RKO (cell line): ENCODE results near the gene LAMC1.
"Not testable (repeated sequence)": the region's sequence is repeated elsewhere in the genome, so short reads cannot be mapped to it uniquely, and the experiment has no call there.

ENCODE experiments used
- DNase-seq: peaks from one replicate; pipeline ENCODE4 v3.0.0-alpha.2; 2016; ENCODE audit warnings: low spot score

The LAMC1 gene

DNA sequence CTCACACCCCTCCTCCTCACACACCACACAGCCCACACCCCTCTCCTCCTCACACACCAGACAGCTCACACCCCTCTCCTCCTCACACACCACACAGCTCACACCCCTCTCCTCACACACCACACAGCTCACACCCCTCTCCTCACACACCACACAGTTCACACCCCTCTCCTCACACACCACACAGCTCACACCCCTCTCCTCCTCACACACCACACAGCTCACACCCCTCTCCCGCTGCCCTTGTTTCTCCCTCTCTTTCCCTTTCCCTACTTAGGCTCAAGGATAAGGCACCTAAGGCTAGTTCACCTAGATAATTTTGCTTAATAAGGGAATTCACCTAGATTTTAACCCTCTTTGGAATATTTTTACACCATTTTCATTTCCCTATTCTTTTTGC, 126.8 kb downstream of the LAMC1 start:
- not testable (repeated sequence) for DNase-seq

DNA sequence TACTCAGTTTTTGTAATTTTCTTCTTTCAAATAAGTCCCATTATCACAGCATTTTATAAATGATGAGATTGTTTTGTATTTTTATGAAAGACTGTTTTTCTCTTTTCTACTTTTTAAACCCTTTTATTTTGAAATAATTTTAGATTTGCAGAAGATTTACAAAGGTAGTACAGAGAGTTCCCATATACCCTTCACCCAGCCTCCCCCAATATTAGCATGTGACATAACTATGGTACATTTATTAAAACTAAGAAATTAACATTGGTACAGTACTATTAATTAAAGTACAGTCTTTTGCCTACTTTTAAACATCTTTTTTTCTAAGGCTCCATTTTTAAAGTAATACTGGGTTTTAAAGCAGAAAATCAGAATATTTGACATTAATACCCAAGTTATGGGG, 127.2 kb downstream of the LAMC1 start:
- no peak for DNase-seq

DNA sequence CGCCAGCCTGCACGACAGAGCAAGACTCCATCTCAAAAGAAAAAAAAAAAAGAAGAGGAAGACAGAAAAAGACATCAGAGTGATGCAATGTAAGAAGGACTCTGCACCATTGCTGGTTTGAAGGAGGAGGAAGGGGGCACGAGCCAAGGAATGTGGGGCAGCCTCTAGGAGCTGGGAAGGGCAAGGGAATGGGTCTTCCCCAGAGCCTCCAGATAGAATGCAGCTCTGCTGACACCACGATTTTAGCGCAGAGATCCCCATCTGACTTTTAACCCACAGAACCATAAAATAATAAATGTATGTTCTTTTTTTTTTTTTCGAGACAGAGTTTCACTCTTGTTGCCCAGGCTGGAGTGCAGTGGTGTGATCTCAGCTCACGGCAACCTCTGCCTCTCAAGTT, 129.0 kb downstream of the LAMC1 start:
- DNase-seq, result no peak

DNA sequence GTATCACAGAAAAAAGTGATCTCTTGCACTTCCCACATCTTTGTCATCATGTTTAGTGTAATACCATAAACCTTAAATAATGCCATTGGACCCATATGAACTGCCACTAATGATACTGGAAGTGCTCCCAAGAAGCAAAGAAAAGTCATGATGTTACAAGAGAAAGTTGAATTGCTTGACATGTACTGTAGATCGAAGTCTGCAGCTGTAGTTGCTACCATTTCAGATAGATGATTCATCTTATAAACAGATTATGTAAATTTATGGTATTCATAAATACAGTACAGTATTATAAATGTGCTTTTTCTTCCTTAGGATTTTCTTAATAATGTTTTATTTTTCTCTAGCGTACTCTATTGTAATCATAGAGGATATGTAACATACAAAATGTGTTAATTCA, 132.7 kb downstream of the LAMC1 start:
- no peak for DNase-seq

DNA sequence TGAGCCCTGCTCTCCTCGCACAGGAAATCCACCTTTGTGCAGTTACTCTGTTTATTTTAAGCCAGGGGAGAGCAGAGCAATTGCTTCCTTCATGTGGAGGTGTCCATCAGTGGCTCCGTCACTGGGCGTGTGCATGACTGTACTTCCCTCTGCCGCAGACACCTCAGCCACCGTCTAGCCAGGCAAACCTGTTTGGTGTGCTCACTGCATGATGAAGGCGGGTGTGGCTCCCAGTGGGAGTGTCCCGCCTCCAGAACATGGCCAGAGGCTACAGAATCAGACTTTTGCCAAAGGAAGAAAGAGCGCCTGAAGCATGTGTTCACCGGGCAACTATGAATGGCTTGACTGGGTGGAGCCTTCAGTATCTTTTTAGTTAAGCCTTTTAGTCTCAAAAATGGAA, 136.7 kb downstream of the LAMC1 start:
- DNase-seq, result no peak

DNA sequence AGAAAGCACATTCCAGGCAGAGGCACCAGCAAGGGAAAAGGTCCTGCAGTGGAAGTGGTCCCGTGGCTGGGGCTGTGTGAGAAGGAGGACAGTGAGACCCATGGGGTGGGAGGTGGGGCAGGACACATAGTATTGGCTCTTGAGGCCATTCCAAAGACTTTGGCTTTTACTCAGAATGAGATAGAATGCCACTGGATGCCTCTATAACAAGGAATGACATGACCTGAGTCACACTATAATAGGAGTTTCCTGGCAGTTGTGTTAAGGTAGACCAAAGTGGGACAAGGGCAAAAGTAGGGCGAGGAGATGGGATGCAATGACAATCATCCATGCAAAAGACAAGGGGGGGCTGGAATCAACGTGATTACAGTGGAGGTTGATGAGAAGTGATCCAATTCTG, 138.2 kb downstream of the LAMC1 start:
- no peak for DNase-seq

DNA sequence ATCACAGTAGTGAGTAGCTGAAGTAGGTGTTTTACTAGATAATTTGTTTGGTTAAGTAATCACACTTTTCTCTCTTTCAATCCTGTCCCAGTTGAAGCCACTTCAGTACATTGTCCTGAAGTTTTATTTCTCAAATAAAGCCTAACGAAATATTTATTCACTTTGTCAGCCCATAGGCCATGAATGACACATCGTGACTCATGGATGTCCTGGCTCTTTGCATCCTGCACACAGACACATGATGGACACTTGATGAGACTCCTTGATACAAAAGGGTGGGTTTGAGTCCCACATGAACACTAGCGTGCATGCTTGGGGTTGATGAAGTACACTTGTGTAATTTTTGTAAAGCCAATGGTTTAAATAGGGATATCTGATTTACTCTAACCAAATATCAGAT, 140.1 kb downstream of the LAMC1 start:
- DNase-seq, result peak; percentile 83

DNA sequence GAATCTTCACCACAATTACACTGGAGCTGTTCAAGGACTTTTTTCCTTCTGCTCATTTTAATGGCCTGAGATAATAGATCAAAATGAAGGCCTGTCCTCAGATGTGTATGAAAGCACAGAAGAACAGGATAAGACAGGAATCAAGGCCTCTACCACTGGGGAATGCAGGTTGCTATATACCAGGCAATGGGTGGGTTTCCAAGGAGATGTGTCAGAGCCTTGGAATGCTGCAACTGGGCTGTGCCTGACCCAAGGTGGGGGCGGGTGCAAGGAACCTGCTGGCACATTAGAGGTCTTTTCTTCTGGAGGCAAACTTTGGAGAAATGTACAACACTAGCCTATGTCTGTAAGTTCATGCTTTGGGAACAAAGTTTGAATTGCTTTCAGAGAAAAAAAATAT, 141.1 kb downstream of the LAMC1 start:
- DNase-seq, result no peak

DNA sequence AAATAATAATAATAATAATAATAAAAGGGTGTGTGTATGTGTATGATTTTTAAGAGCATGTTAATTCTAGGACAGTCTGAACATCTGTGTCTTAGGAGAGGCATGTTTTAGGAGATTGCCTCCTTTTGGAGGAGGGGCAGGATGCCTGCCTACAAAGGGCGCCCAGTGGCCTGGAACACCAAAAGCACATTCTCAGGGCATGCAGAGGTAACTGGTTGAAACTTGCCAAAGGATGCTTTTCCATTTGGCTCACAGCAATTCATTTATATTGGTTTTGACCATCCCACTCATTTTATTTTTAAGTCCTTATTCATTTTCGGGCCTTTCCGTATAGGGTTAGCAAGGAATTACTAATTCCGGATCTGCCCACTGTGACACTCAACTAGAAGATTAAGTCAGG, 141.7 kb downstream of the LAMC1 start:
- no peak for DNase-seq

DNA sequence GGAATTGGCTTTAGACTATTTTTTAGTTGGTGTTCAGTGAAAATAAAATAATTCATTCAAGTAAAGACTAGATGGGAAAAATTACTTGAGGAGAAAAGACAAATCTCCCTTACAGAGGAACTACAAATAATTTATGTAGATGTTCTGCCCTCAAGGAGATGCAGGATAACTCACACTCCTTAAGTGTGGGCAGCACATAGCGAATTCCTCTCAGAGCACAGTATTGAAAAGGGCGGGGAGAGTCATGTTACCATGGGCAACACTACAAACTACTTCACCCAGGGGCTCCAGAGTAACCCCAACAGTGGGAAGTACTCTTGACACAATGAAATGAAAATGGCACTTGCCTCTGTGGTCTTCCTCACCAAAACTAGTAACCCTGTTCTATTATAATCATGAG, 142.2 kb downstream of the LAMC1 start:
- DNase-seq, result no peak

DNA sequence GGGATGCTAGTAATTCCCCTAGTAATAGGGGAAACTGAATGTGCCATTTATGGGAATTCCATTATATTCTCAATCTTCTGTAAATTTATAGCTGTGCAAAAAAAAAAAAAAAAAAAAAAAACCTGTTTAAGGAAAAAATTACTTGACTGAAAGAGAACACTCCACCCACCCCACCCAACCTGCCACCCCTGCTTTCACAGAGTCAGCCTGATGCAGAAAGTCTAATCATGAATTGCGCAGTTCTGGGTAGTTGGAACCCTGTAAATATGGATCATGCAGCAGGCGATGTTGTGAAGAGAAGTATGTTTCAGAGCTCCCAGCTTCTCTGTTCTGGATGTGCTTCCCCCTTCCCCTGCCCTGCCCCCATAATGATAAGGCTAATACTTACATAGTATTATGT, 143.2 kb downstream of the LAMC1 start:
- no peak for DNase-seq

DNA sequence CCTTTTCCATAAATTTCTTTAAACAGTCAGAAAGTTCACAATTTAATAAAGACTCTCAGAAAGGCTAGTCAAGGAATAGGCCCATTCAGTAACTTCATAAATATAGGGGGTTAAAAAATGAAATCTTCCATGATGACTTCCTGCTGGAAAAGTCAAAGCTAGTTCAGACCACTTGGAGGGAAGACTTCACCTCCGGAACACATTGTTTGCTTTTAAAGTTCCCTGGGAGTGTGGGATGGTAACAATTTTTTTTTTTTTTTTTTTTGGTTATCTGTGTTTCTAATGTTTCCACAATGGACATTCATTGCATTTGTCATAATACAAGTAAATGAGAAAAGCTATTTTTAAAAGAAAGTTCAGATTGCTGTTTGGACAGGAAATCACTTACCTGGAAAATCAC, 144.5 kb downstream of the LAMC1 start:
- no peak for DNase-seq

DNA sequence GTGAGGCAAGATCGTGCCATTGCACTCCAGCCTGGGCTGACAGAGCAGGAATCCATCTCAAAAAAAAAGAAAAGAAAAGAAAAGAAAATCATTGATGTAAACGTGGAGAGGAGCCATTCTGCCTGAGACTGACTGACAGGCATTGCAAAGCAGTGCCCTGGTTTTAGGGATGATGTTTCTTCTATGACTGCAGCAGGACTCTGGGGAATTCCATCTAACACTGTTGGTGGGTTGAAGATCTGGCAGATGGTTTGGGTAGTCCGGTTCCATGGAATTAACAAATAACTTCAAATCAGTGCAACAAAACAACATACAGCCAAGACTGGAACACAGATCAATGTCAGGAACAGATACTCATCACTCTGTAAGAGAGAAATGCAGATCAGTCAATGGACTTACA, 145.1 kb downstream of the LAMC1 start:
- DNase-seq, result no peak

DNA sequence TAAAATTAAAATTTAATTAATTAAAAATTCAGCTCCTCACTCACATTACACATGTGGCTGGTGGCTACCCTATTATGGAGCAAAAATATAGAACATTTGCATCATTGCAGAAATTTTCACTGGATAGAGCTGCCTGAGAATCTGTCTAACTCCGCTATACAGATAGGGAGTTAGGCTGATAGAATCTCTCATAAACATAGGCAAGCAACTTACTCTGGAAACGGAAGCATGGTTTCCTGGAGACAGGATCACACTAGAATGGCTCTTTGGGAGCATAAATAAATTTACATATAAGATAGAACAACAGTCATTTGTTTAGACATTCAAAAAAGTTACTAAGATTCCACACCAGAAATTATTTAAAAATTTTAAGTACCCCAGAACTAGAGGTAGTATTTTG, 150.6 kb downstream of the LAMC1 start:
- no peak for DNase-seq

DNA sequence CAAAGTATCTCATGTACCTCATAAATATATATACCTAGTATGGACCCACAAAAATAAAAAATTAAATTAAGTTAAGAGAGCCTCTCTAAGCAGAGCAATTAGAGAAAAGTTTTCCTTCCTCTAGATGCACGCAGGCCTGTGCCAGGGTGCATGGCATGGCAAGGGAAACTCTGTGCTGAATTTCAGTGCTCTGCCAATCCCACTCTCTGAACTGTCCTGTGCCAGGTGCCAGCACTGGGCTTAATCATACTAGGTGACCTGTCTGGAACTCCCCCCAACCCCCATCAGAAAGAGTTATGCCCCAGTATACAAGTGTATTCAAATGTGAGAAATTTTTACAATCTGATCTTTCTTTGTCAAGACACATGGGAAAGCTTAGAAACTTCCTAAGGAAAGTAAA, 152.4 kb downstream of the LAMC1 start:
- DNase-seq, result no peak

DNA sequence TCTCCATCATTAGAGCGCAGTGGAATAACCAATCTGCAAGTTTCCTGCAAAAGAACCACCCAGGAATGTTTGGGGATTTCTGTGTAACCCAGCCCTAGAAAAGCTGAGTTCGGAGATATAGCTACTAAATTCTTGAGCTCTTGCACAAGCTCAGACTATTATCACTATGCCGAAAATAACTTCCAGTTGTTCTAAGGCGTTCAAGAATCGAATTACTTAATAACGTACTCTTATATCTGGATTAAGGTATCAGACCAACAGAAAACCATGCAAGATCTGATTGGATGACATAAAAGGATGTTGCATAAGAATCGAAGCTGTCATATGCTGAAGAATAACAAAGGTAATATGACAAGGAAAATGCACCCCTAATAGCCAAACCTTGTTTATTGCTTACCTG, 155.3 kb downstream of the LAMC1 start:
- no peak for DNase-seq

DNA sequence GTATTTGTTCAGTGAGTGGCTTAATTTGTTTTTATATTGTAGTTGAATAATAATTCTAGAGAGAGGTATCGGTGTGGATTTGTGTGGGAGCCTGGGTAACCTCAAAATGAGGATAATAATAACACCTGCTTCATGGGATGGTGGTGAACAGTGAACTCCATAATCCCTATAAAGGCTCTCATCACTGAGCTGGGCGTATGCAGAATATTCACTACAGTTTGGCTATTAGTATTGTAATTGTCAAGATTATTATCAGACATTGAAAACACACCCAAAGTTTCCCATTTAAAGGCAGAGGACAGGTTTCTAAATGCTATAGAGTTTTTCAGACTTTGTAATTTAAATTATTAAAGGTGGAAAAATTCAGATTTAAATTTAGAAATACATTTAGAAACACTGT, 155.8 kb downstream of the LAMC1 start:
- no peak for DNase-seq

DNA sequence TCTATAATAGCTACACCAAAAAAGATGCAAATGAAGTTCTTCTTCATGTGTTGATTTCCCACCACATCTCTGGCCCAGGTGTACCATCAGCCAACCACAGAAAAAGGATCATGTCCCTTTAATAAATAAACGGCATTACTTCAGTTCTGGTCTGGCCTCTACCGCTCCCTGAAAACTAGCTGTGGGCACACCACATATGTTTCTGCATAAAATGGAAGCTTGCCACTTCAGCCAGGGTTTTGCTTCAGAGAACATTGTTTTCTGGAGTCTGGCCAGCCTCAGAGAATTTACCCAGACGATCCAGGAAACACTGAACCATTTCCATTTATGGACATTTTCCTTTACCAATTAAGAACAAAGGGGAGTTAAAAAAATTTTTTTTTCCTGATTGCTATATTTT, 157.0 kb downstream of the LAMC1 start:
- DNase-seq, result no peak

DNA sequence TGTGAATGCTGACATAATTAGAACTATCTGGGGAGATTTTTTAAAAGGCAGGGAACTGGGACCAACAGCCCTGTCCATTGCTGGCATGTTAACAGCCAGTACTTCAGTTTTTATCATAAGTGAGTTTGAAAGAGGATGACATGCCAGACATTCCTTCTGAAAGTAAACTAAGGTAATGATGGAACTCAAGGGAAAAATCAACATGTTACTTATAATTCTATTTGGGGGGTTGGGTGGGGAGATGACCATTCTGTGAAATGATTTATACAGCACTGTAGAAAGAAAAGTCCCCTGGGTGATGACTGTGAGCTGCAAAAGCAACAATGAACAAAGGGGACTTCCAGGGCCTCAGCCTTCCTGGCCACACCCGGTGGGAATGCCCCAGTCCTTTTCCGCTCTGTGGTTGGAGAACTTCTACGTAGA, 157.4 kb downstream of the LAMC1 start:
- DNase-seq, result no peak

DNA sequence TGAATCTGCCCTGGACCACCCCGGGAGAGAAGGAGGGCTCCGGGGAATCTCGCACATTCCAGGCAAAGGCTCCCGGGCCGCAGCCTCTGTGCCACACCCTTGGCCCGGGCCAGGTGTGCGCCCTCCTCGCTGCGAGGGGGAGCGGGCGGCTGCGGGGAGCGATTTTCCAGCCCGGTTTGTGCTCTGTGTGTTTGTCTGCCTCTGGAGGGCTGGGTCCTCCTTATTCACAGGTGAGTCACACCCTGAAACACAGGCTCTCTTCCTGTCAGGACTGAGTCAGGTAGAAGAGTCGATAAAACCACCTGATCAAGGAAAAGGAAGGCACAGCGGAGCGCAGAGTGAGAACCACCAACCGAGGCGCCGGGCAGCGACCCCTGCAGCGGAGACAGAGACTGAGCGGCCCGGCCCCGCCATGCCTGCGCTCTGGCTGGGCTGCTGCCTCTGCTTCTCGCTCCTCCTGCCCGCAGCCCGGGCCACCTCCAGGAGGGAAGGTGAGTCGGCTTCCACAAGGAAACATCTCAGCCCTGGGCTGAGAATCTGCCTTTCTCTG, 162.8 kb downstream of the LAMC1 start, which contains the start of gene LAMC2:
Gene LAMC2, plus strand, starts transcription at position 324 of the 550 bp plus-strand sequence. Its CDS starts 89 bp downstream, at position 413.
- no peak for DNase-seq

DNA sequence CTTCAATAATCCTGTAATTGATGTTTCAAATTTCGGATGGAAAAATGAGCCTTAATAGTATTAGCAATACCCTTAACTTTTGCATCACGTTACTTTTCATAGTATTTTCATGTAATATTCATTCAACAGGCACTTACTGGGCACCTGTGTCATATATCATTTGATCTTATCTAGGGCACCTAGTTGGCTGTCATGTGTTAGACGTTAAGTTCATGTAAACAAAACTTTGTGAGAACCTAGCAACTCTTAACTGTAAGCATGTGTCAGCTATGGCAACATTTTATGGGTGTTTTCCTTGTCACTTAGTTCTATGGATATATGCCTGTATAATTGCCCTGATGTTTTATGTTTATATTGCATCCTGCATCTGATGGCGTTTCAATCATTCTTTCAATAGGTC, 163.6 kb downstream of the LAMC1 start:
- no peak for DNase-seq

DNA sequence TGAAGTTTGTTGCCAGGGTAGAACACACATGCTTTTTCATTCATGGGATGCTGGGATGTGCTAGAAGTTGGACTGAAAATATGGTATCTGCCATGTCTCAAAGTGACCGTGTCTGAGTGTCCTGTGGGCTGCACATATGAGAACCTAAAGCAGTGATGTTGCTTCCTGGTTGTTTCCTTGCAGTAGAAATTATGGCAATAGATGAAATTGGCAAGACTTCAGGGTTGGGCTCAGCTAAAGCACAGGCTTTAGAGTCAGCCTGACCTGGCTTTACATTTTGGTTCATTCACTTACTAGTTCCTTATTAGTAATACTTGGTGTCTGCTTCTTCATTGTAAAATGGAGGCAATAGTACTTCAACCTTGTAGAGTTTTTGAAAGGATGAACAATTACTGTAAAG, 165.0 kb downstream of the LAMC1 start:
- DNase-seq, result no peak

DNA sequence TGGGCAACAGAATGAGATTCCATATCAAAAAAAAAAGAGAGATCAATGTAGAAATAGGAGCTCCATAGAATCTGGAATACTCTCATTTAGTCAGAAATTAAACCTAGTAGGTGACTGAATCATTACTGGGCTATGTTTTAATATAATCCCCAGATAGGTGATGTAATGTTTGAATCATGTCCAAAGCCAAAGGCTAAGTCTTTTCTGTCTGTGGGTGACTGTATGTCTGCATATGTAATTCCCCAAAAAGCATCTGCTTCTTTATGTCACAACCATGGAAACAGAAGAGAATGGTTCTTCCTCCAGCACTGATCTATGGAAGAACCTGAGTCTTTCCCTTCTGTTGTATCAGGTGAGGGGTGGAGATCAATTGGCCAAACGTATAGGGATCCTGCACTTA, 168.6 kb downstream of the LAMC1 start:
- DNase-seq, result peak; percentile 64

DNA sequence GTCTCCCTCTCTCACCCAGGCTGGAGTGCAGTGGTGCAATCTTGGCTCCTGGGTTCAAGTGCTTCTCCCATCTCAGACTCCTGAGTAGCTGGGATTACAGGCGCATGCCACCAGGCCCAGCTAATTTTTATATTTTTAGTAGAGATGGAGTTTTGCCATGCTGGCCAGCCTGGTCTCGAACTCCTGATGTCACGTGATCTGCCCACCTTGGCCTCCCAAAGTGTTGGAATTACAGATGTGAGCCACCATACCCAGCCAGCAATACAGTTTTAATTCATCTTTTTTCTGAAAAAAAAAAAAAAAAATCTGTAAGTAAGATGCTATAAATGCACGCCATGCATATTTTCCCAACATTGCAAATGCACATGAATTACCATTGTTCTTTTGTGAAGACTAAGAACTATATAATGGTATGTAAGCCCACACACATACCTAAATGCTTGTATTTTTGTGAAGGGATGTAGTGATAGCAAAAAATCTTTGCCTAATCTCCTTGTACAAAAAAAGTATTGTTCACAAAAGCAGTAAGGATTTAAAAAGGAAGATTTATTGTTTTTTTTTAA, 170.8 kb downstream of the LAMC1 start:
- no peak for DNase-seq
